Progenitor cell of endocrine pancreas (in vitro differentiated cells): ENCODE measurements around the gene ZNF441. TPM values are rescaled to one million over a fixed set of nuclear protein-coding genes. Genes with fewer than 3 reads are reported as not detected.
"Not testable (repeated sequence)": the region's sequence is repeated elsewhere in the genome, so short reads cannot be mapped to it uniquely, and the experiment has no call there.

ENCODE experiments used
- DNase-seq: peaks from one replicate; pipeline ENCODE4 v3.0.0; 2021; ENCODE audit warnings: low spot score; ENCODE audit not compliant: unreplicated experiment
- H3K27ac Mint-ChIP-seq: 2 replicates; pipeline ENCODE4 v1.8.0; 2021; ENCODE audit warnings: mild to moderate bottlenecking, moderate library complexity, mixed read lengths
- H3K27me3 Mint-ChIP-seq: 2 replicates; pipeline ENCODE4 v1.8.0; 2021; ENCODE audit warnings: mixed read lengths
- H3K36me3 Mint-ChIP-seq: 2 replicates; pipeline ENCODE4 v1.8.0; 2022; ENCODE audit warnings: mixed read lengths; ENCODE audit not compliant: insufficient read depth
- H3K4me1 Mint-ChIP-seq: 2 replicates; pipeline ENCODE4 v1.8.0; 2021; ENCODE audit warnings: low read depth, mixed read lengths
- H3K4me3 Mint-ChIP-seq: 2 replicates; pipeline ENCODE4 v1.8.0; 2021; ENCODE audit warnings: low read depth, mild to moderate bottlenecking, moderate library complexity, mixed read lengths
- H3K9me3 Mint-ChIP-seq: 2 replicates; pipeline ENCODE4 v1.8.0; 2021; ENCODE audit warnings: low read depth, mixed read lengths
- total RNA-seq: library from RNA; stranded (reverse); gene quantifications from 2 replicates; pipeline ENCODE4 v1.2.1, GENCODE V29; 2021
- TF ChIP-seq, protein P1 (sequence below): fragments of 200-600 bp; sonication (generic); IDR thresholded peaks from one replicate; pipeline ENCODE4 v1.5.0; 2021; ENCODE audit warnings: antibody characterized with exemption, mild to moderate bottlenecking; ENCODE audit not compliant: unreplicated experiment

Gene ZNF441
- total RNA-seq, 1 donor from 2014 or later: 4.4 TPM

GRCh38 chr19:11763117-11763516, 3.7 kb upstream of the ZNF441 start:
- H3K27ac Mint-ChIP-seq: no peak overlapping the region
- no peak for DNase-seq
- TF ChIP-seq, protein P1, sequence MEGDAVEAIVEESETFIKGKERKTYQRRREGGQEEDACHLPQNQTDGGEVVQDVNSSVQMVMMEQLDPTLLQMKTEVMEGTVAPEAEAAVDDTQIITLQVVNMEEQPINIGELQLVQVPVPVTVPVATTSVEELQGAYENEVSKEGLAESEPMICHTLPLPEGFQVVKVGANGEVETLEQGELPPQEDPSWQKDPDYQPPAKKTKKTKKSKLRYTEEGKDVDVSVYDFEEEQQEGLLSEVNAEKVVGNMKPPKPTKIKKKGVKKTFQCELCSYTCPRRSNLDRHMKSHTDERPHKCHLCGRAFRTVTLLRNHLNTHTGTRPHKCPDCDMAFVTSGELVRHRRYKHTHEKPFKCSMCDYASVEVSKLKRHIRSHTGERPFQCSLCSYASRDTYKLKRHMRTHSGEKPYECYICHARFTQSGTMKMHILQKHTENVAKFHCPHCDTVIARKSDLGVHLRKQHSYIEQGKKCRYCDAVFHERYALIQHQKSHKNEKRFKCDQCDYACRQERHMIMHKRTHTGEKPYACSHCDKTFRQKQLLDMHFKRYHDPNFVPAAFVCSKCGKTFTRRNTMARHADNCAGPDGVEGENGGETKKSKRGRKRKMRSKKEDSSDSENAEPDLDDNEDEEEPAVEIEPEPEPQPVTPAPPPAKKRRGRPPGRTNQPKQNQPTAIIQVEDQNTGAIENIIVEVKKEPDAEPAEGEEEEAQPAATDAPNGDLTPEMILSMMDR: no peak
- peaks cover 28% of the 10 kb centered on the region for H3K27me3 Mint-ChIP-seq
- no peak overlapping the region for H3K4me3 Mint-ChIP-seq
- peaks cover 9% of the 10 kb centered on the region for H3K4me1 Mint-ChIP-seq
- H3K9me3 Mint-ChIP-seq: peaks cover 8% of the 10 kb centered on the region
- no peaks in the 10 kb centered on the region for H3K36me3 Mint-ChIP-seq

DNA sequence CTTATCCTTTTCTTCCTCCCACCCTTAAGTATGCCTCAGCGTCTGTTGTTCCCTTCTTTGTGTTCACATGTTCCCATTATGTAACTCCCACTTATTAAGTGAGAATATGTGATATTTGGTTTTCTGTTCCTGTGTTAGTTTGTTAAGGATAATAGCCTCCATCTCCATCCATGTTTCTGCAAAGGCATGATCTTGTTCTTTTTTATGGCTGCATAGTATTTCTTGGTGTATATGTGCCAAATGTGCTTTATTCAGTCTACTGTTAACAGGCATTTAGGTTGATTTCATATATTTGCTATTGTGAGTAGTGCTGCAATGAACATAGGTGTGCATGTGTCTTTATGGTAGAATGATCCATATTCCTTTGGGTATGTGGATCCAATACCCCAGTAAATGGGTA, 3.2 kb upstream of the ZNF441 start:
- Mint-ChIP-seq H3K9me3 (peaks cover 8% of the 10 kb centered on the region), H3K27ac (no peak overlapping the region), H3K4me3 (no peak overlapping the region), H3K27me3 (peaks cover 28% of the 10 kb centered on the region), H3K36me3 (no peaks in the 10 kb centered on the region), H3K4me1 (peaks cover 10% of the 10 kb centered on the region)
- TF ChIP-seq, protein P1: no peak
- DNase-seq: no peak

GRCh38 chr19:11767633-11768133, 883 bp downstream of the ZNF441 start:
- Mint-ChIP-seq H3K36me3 (peaks cover 19% of the 10 kb centered on the region), H3K4me3 (peak overlapping the region; percentile 97), H3K9me3 (peaks cover 22% of the 10 kb centered on the region), H3K27me3 (peaks cover 25% of the 10 kb centered on the region), H3K27ac (peak overlapping the region; percentile 97), H3K4me1 (peaks cover 10% of the 10 kb centered on the region)
- TF ChIP-seq, protein P1: no peak
- peak; percentile 41 for DNase-seq

DNA sequence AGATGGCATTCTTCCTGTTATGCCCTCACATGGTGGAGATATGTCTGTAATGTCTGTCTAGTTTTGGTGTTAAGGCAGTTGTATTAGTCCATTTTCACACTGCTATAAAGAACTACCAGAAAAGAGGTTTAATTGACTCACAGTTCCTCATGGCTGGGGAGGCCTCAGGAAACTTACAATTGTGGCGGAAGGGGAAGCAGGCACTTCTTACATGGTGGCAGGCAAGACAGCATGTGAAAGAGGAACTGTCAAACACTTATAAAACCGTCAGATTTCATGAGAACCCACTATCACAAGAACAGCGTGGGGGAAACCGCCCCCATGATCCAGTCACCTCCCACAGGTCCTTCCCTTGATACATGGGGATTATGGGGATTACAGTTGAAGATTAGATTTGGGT, 3.2 kb downstream of the ZNF441 start:
- H3K27me3 Mint-ChIP-seq: peaks cover 5% of the 10 kb centered on the region
- peaks cover 10% of the 10 kb centered on the region for H3K4me1 Mint-ChIP-seq
- H3K4me3 Mint-ChIP-seq: no peak overlapping the region
- TF ChIP-seq, protein P1: no peak
- no peak for DNase-seq
- no peak overlapping the region for H3K27ac Mint-ChIP-seq
- peaks cover 36% of the 10 kb centered on the region for H3K9me3 Mint-ChIP-seq
- H3K36me3 Mint-ChIP-seq: peaks cover 28% of the 10 kb centered on the region

GRCh38 chr19:11771520-11771919, 4.7 kb downstream of the ZNF441 start:
- Mint-ChIP-seq H3K36me3 (peaks cover 34% of the 10 kb centered on the region), H3K9me3 (peaks cover 45% of the 10 kb centered on the region)
- H3K4me1 Mint-ChIP-seq, H3K27ac Mint-ChIP-seq, DNase-seq, H3K4me3 Mint-ChIP-seq, H3K27me3 Mint-ChIP-seq: not testable (repeated sequence)

GRCh38 chr19:11776669-11777068, 9.9 kb downstream of the ZNF441 start:
- DNase-seq, H3K4me3 Mint-ChIP-seq, H3K27me3 Mint-ChIP-seq, H3K4me1 Mint-ChIP-seq, H3K27ac Mint-ChIP-seq: not testable (repeated sequence)
- peaks cover 55% of the 10 kb centered on the region for H3K9me3 Mint-ChIP-seq
- peaks cover 65% of the 10 kb centered on the region for H3K36me3 Mint-ChIP-seq
